Muscle of leg (tissue), 16 donors: Measurements from ENCODE around the gene AGMAT. TPM values are rescaled to one million over a fixed set of nuclear protein-coding genes. Genes with fewer than 3 reads are reported as not detected.

Experiments
- DNase-seq: peaks from one replicate; pipeline ENCODE4 v3.0.0; 2013
- H3K27ac ChIP-seq: one replicate; pipeline ENCODE4 v1.5.1; 2013; ENCODE audit warnings: mild to moderate bottlenecking, low read length, control low read depth
- H3K27me3 ChIP-seq: one replicate; pipeline ENCODE4 v1.6.1; 2013; ENCODE audit warnings: low read length; ENCODE audit not compliant: control insufficient read depth, insufficient read depth
- H3K36me3 ChIP-seq: one replicate; pipeline ENCODE4 v1.6.1; 2013; ENCODE audit warnings: low read length; ENCODE audit not compliant: control insufficient read depth, insufficient read depth
- H3K4me1 ChIP-seq: one replicate; pipeline ENCODE4 v1.6.1; 2013; ENCODE audit warnings: low read length; ENCODE audit not compliant: control insufficient read depth, insufficient read depth
- H3K4me3 ChIP-seq: one replicate; pipeline ENCODE4 v1.5.1; 2013; ENCODE audit warnings: low read length, control low read depth
- H3K9me3 ChIP-seq: replicated peaks from 2 replicates; pipeline ENCODE4 v1.6.1; 2013; ENCODE audit warnings: low read depth, low read length; ENCODE audit not compliant: control insufficient read depth
- WGBS: methylation state at CpG from one replicate; pipeline ENCODE4 v1.1.5; 2013; ENCODE audit warnings: missing lambda C conversion rate; ENCODE audit not compliant: insufficient coverage; 5-methylcytosine and 5-hydroxymethylcytosine counted together
- long read RNA-seq, 11 donors: transcript quantifications; one replicate each; lab custom pipeline, GENCODE V29; 2026
- polyA plus RNA-seq, 8 donors: library from polyadenylated mRNA; unstranded; fragments of 120-200 nt; gene quantifications; one replicate each; pipeline versions ENCODE4 v1.2.1 to v1.2.3, GENCODE V29; 2013; ENCODE audit warnings: inconsistent platforms in 1 of 8, low replicate concordance in 1 of 8; ENCODE audit not compliant: insufficient read length in 8 of 8, insufficient read depth in 1 of 8
- total RNA-seq: library from RNA; stranded (reverse); fragments of 120-200 nt; gene quantifications from one replicate; pipeline ENCODE4 v1.2.4, GENCODE V29; 2013

Gene AGMAT, protein sequence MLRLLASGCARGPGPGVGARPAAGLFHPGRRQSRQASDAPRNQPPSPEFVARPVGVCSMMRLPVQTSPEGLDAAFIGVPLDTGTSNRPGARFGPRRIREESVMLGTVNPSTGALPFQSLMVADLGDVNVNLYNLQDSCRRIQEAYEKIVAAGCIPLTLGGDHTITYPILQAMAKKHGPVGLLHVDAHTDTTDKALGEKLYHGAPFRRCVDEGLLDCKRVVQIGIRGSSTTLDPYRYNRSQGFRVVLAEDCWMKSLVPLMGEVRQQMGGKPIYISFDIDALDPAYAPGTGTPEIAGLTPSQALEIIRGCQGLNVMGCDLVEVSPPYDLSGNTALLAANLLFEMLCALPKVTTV
- total RNA-seq (4.3 TPM), polyA plus RNA-seq (1 to 10 TPM; 1.4 to 5.1 (median 2.6) TPM)
- long read RNA-seq, donor 1: 0 reads
- long read RNA-seq, donor 2: 0 reads
- long read RNA-seq, donor 3: 0 reads
- long read RNA-seq, donor 4: 0 reads
- long read RNA-seq, donor 5, partial matches to known transcripts: 0 of 1 reads
- long read RNA-seq, donor 5, other reads (novel, unspliced or antisense): 0 of 1 reads
- long read RNA-seq, donor 6, partial matches to known transcripts: 0 of 4 reads
- long read RNA-seq, donor 6, other reads (novel, unspliced or antisense): 0 of 4 reads
- long read RNA-seq, donor 7, partial matches to known transcripts: 5 of 8 reads
- long read RNA-seq, donor 7, other reads (novel, unspliced or antisense): 0 of 8 reads
- long read RNA-seq, donor 8: 0 reads
- long read RNA-seq, donor 9, partial matches to known transcripts: 0 of 1 reads
- long read RNA-seq, donor 9, other reads (novel, unspliced or antisense): 0 of 1 reads
- long read RNA-seq, donor 10, partial matches to known transcripts: 0 of 4 reads
- long read RNA-seq, donor 10, other reads (novel, unspliced or antisense): 0 of 4 reads
- long read RNA-seq, donor 11, partial matches to known transcripts: 0 of 1 reads
- long read RNA-seq, donor 11, other reads (novel, unspliced or antisense): 0 of 1 reads

DNA sequence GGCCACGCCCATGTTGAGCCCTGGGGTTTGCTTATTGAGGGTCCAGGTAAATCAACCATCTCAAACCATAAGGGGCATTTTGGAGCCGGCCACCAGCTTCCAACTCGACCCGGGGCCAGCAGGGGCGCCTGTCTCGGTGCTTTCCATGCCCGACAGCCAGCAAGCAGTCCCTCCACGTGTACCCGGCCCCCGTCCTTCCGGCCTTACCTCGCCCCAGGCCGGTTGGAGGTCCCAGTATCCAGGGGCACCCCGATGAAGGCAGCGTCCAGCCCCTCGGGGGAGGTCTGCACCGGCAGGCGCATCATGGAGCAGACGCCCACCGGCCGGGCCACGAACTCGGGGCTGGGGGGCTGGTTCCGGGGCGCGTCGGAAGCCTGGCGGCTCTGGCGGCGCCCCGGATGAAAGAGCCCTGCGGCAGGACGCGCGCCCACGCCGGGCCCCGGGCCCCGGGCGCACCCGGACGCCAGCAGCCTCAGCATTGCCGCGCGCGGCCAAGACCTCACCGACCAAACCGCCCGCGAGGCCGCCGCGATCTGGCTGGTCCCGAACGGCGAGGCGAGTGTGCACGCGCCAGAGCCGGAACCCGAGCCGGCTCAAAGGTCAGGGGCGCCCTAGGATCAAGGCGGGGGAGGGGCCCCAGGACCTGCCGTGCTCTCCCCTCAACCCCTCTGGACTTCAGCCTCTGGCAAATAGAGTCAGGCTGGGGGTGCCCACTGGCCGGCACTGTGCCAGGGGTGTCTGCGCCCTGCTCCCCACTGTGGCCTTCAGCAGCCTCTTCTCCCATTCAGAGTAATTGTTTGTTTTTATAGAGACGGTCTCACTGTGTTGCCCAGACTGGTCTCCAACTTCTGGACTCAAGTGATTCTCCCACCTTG is at the start of gene AGMAT:
TSS of gene AGMAT (minus strand) at position 563 of the 875 bp plus-strand sequence. CDS start at position 479, 84 bp downstream.
- Histone ChIP-seq H3K4me3 (peak within 1 kb of the TSS; percentile 46), H3K4me1 (peaks cover 19% of the 10 kb centered on the region), H3K27me3 (peaks cover 3% of the 10 kb centered on the region), H3K27ac (no peak within 1 kb of the TSS), H3K9me3 (no peaks in the 10 kb centered on the region), H3K36me3 (no peaks in the 10 kb centered on the region)
- WGBS: under 1% methylated on average over 60 of the region's 68 CpGs
- peak; percentile 43 for DNase-seq

DNA sequence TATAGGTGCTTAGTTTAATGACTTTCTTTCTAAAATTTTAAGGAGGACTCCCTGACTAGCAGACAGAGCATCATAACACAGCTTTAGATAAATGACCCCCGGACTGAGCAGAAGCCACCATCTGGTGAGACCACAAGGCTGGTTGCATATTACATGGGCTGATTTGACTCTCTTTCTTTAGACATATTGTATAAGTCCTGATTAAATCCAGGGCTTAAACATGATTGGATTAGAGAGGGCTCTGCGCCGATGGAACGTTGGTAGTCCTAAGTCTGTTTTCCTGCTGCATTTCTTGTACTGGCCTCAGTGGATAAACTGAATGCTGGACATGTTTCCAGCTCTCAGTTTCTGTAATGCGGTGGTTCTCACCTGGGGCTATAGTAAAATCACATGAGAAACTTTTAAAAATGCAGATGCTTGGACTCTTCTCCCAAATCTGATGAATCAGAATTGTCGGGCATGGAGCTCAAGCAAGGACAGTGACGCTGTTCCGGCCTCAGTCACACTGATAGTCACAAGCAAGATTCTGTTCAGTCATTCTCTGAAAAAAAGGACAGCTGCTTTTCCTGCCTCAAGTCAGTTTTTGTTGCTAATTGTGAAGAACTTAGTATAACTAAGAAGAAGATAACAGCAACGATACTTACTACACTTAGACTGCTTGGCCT is 49.0 kb upstream of the AGMAT start:
- Histone ChIP-seq H3K27me3 (no peaks in the 10 kb centered on the region), H3K36me3 (peaks cover 64% of the 10 kb centered on the region), H3K9me3 (no peaks in the 10 kb centered on the region), H3K27ac (no peak overlapping the region), H3K4me1 (no peaks in the 10 kb centered on the region), H3K4me3 (no peak overlapping the region)
- 93% methylated on average over 5 of the region's 9 CpGs for WGBS
- DNase-seq: no peak

DNA sequence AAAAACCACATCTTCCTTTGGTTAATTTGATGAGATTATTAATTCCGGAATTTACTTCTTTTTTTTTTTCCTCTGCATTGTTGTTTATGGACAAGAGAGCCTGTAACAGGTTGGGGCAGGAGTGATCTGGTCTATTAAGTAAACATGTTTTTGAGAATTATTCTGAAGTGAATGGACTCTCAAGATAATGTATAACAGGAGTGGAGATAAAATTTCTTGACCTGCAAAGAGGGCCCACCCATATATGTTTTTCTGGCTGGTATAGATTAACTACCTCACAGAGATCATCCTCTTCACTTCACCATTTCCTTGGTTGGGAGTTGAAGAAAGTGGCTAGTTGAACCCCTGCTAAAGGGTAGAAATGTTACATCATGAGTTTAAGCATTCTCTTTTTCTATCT is 43.2 kb upstream of the AGMAT start:
- Histone ChIP-seq H3K4me1 (peaks cover 6% of the 10 kb centered on the region), H3K4me3 (no peak overlapping the region)

DNA sequence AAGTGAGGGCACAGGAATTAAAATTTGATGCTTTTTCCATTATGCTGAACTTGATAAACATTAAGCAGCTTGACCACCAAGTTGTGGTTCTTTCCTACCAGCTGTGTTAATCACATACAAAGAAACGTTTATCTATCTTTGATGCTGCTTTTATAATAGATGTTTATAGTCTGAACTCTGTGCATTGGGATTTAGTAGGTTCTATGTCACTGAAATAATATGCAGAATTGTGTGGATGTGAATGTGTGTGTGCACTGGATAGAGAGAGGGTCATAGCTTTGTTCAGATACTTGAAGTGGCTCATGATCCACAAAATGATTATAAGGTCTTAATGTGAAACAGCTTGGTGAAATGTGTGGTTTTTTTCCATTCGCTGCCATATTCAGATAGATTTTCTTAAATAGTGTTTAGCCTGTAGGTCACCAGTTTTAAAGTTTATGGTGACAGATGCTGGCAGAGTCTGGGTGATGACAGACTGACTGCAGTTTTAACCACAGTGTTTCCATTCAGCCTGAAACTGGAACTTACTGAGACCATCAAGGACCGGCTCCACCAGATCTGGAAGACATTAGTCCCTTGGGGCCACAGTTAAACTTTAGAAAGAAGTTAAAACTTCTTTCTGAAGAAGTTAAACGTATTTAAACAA is 42.6 kb upstream of the AGMAT start:
- H3K4me1 ChIP-seq: peaks cover 7% of the 10 kb centered on the region
- H3K36me3 ChIP-seq: peaks cover 31% of the 10 kb centered on the region
- WGBS: no CpG with 5 or more reads among the region's 4 CpGs
- no peak for DNase-seq
- H3K27me3 ChIP-seq: no peaks in the 10 kb centered on the region
- no peak overlapping the region for H3K4me3 ChIP-seq
- no peaks in the 10 kb centered on the region for H3K9me3 ChIP-seq
- H3K27ac ChIP-seq: no peak overlapping the region

More for the DNA sequence above, 43.2 kb upstream of the AGMAT start:
- H3K36me3 ChIP-seq: peaks cover 34% of the 10 kb centered on the region
- H3K27ac ChIP-seq: no peak overlapping the region
- no peaks in the 10 kb centered on the region for H3K9me3 ChIP-seq
- no peak for DNase-seq
- no peaks in the 10 kb centered on the region for H3K27me3 ChIP-seq
- no CpG with 5 or more reads among the region's 1 CpG for WGBS

DNA sequence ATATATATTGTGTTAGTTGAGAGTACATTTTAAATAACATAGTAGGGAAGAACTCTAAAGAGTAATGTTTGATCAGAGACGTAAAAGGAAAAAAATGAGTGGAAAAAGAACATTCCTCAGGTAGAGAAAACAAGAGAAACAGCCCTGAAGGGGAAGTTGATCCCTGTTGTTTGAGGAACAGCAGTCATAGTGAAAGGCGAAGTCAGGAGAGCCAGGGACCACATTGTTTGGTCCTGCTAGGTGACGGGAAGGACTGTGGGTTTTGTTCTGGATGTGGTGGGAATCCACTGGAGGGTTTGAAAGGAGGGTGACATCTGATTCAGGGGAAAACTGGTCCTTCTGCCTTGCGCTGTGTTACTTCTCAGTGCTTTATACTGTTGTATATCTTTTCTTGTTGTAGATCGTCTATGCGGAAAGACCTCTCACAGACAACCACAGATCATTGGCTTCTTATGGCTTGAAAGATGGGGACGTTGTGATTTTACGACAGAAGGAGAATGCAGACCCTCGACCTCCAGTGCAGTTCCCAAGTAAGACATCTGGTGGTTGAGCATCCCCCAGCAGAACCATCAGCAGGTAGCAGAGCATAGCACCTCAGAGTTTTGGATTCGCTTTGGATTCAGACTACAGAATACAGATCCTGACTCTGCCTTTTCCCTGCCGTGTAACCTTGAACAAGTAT is 41.6 kb upstream of the AGMAT start:
- Histone ChIP-seq H3K9me3 (no peaks in the 10 kb centered on the region), H3K36me3 (peaks cover 28% of the 10 kb centered on the region), H3K27ac (no peak overlapping the region), H3K27me3 (no peaks in the 10 kb centered on the region), H3K4me1 (peaks cover 13% of the 10 kb centered on the region), H3K4me3 (no peak overlapping the region)
- WGBS: 73% methylated on average over 6 of the region's 11 CpGs
- DNase-seq: peak; percentile 46

DNA sequence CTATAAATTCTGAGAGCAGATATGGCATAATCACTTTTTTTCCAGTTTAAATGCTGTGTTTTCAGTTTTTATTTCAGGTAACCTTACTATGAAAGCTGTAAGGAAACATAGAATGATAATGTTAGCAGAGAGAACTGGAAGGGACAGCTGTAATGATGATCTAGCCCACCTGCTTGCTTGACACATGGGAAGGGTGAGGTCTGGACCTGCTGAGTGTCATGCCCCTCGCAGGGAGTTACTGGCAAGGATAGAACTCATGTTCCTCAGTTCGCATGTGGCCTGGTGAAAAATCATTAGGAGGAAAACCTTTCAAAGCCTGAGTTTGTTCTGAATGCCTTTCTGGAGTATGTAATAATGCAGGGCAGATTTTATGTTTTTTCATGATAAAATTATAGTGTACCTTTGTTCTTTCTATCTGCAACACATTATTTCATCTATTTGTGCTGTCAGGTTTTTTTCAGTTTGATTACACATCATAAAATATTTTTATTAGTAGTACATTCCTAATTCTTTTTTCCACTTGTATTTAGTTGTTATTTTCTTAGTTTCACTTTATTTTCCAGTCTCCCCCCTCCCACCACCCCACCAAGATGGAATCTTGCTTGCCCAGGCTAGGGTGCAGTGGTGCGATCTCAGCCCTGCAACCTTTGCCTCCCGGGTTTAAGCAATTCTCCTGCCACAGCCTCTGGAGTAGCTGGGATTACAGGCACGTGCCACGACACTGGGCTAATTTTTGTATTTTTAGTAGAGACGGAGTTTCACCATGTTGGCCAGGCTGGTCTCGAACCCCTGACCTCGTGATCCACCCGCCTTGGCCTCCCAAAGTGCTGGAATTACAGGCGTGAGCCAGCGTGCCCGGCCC is 40.4 kb upstream of the AGMAT start:
- WGBS: 82% methylated on average over 10 of the region's 13 CpGs
- Histone ChIP-seq H3K9me3 (no peaks in the 10 kb centered on the region), H3K4me3 (no peak overlapping the region), H3K27ac (no peak overlapping the region), H3K27me3 (no peaks in the 10 kb centered on the region), H3K4me1 (peaks cover 13% of the 10 kb centered on the region), H3K36me3 (peaks cover 20% of the 10 kb centered on the region)
- no peak for DNase-seq

DNA sequence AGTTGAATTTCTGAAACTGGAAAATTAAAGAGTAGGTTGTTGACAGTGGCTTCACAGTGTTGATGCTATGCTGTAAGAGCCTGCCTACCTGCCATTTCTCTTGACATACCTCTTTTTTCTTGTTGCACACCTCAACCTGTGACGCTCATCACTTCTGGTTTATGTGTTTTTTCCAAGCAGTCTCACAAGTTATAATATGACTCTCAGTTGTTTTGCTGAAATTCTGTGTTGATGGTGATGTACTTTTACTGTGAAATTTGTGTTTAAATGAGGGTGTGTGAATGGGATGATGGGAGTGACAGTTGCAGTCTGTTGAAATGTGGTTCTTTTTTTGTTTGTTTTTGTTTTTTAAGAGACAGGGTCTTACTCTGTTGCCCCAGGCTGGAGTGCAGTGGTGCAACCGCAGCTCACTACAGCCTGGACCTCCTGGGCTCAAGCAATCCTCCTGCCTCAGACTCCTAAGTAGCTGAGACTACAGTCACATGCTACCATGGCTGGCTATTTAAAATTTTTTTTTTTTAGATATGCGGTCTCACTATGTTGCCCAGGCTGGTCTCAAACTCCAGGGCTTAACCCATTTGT is 39.4 kb upstream of the AGMAT start:
- H3K4me3 ChIP-seq: no peak overlapping the region
- peaks cover 13% of the 10 kb centered on the region for H3K4me1 ChIP-seq
- no peak overlapping the region for H3K27ac ChIP-seq
- H3K36me3 ChIP-seq: peaks cover 17% of the 10 kb centered on the region
- WGBS: no CpG with 5 or more reads among the region's 3 CpGs
- no peaks in the 10 kb centered on the region for H3K27me3 ChIP-seq
- H3K9me3 ChIP-seq: no peaks in the 10 kb centered on the region
- no peak for DNase-seq

DNA sequence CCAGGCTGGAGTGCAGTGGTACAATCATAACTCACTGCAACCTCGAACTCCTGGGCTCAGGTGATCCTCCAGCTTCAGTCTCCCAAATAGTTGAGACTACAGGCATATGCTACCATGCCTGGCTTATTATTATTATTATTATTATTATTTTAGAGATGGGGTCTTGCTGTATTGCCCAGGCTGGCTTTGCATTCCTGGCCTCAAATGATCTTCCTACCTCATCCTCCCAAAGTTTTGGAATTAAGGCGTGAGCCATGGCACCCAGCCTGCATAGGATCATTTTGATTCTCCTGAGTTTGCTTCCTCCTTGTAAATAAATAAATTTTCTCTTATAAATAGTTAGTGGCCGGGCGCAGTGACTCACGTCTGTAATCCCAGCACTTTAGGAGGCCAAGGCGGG is 38.6 kb upstream of the AGMAT start:
- Histone ChIP-seq H3K4me3 (no peak overlapping the region), H3K27me3 (no peaks in the 10 kb centered on the region), H3K36me3 (peaks cover 17% of the 10 kb centered on the region), H3K27ac (no peak overlapping the region), H3K4me1 (peaks cover 13% of the 10 kb centered on the region), H3K9me3 (no peaks in the 10 kb centered on the region)
- no CpG with 5 or more reads among the region's 6 CpGs for WGBS
- no peak for DNase-seq
